Frontal cortex (tissue), 4 donors: Measurements from ENCODE around the gene VDAC1. TPM values are rescaled to one million over a fixed set of nuclear protein-coding genes. Genes with fewer than 3 reads are reported as not detected.
"Not testable (repeated sequence)": the region's sequence is repeated elsewhere in the genome, so short reads cannot be mapped to it uniquely, and the experiment has no call there.

Source experiments
- DNase-seq, 2 donors: peaks; one replicate each; pipeline ENCODE4 v3.0.0; 2012; ENCODE audit warnings: low spot score in 2 of 2
- FAIRE-seq: peaks from 2 replicates; lab custom pipeline; 2012; peaks lifted over from hg19 to GRCh38; lab: Jason Lieb, UNC
- total RNA-seq: library from RNA; depleted of rRNA; stranded (reverse); fragments of >200 nt; gene quantifications from one replicate; pipeline ENCODE4 v1.2.3, GENCODE V29; 2014
- donor health status: control.
- donor health status: control.
- donor health status: control.

The VDAC1 gene
- total RNA-seq, 1 donor from 2014 or later: 244 TPM

GRCh38 chr5:133974142-133974541, 30.6 kb downstream of the VDAC1 start:
- FAIRE-seq: no peak
- no peak for DNase-seq

- FAIRE-seq (no peak), DNase-seq (no peak)
Measured at GRCh38 chr5:133970325-133970909, 34.4 kb downstream of the VDAC1 start.

- DNase-seq (peak in 1 of 2 donors; percentile 24), FAIRE-seq (no peak)
Measured at GRCh38 chr5:133969654-133970324, 35.0 kb downstream of the VDAC1 start.

- FAIRE-seq: no peak
- peak; percentile 69 to 84 for DNase-seq
Measured at GRCh38 chr5:133968204-133968980, 36.4 kb downstream of the VDAC1 start, which contains the start of gene C5orf15. Gene C5orf15 (minus strand): TSS chr5:133968625. CDS start chr5:133968584, 41 bp downstream.

- DNase-seq: no peak
- FAIRE-seq: no peak
Measured at GRCh38 chr5:133967698-133968203, 37.0 kb downstream of the VDAC1 start.

- FAIRE-seq: no peak
- DNase-seq: no peak
Measured at GRCh38 chr5:133967124-133967523, 37.7 kb downstream of the VDAC1 start.

GRCh38 chr5:133966090-133966489, 38.7 kb downstream of the VDAC1 start:
- FAIRE-seq (no peak), DNase-seq (no peak)

- DNase-seq: no peak
- FAIRE-seq: no peak
Measured at GRCh38 chr5:133963493-133964128, 41.2 kb downstream of the VDAC1 start.

GRCh38 chr5:133962801-133963476, 41.8 kb downstream of the VDAC1 start:
- DNase-seq (no peak), FAIRE-seq (no peak)

GRCh38 chr5:133962131-133962530, 42.6 kb downstream of the VDAC1 start:
- FAIRE-seq (no peak), DNase-seq (no peak)

GRCh38 chr5:133959643-133960042, 45.1 kb downstream of the VDAC1 start:
- DNase-seq (no peak), FAIRE-seq (no peak)

- no peak for DNase-seq
- no peak for FAIRE-seq
Measured at GRCh38 chr5:133957591-133957990, 47.2 kb downstream of the VDAC1 start.

GRCh38 chr5:133957080-133957479, 47.7 kb downstream of the VDAC1 start:
- DNase-seq (no peak), FAIRE-seq (no peak)

GRCh38 chr5:133956196-133956595, 48.6 kb downstream of the VDAC1 start:
- FAIRE-seq, DNase-seq: not testable (repeated sequence)

GRCh38 chr5:133953568-133954145, 51.1 kb downstream of the VDAC1 start:
- FAIRE-seq: no peak
- DNase-seq: no peak

GRCh38 chr5:133952729-133953567, 51.8 kb downstream of the VDAC1 start:
- peak in 1 of 2 donors; percentile 42 for DNase-seq
- FAIRE-seq: no peak

GRCh38 chr5:133950821-133951612, 53.8 kb downstream of the VDAC1 start:
- FAIRE-seq: no peak
- DNase-seq: no peak

- FAIRE-seq: peak; percentile 42
- DNase-seq: no peak
Measured at GRCh38 chr5:133948721-133949120, 56.1 kb downstream of the VDAC1 start.
